CD14-positive monocyte (primary cell): ENCODE measurements around the gene SPRED2. TPM values are rescaled to one million over a fixed set of nuclear protein-coding genes. Genes with fewer than 3 reads are reported as not detected.

Experiments used
- DNase-seq, 3 donors: peaks; one replicate each; pipeline ENCODE4 v3.0.0-alpha.2; 2011 to 2022
- H2AFZ ChIP-seq: 2 replicates; pipeline ENCODE4 v1.6.0; 2012; ENCODE audit warnings: mild to moderate bottlenecking, low read depth, low read length, inconsistent platforms; ENCODE audit not compliant: insufficient read depth, poor library complexity, severe bottlenecking
- H3K27ac ChIP-seq, 2 donors: 1 replicate in 1 of 2; 2 replicates in 1 of 2; pipeline ENCODE4 v1.5.1; 2012 to 2013; ENCODE audit warnings: low read length in 2 of 2, control low read depth in 1 of 2, inconsistent platforms in 1 of 2, low read depth in 1 of 2, mild to moderate bottlenecking in 1 of 2
- H3K27me3 ChIP-seq, 2 donors: one replicate each; pipeline versions ENCODE4 v1.6.0 to v1.6.1; 2011 to 2013; ENCODE audit warnings: low read length in 2 of 2; ENCODE audit not compliant: control insufficient read depth in 2 of 2, insufficient read depth in 2 of 2
- H3K36me3 ChIP-seq, 2 donors: replicated peaks in 1 of 2; 1 replicate in 1 of 2; 2 replicates in 1 of 2; pipeline versions ENCODE4 v1.5.1 to v1.6.1; 2012 to 2013; ENCODE audit warnings: low read length in 2 of 2, control low read depth in 1 of 2, inconsistent platforms in 1 of 2, mild to moderate bottlenecking in 1 of 2; ENCODE audit not compliant: insufficient read depth in 2 of 2, control insufficient read depth in 1 of 2
- H3K4me1 ChIP-seq, 2 donors: 1 replicate in 1 of 2; 2 replicates in 1 of 2; pipeline versions ENCODE4 v1.5.1 to v1.6.1; 2012 to 2013; ENCODE audit warnings: low read length in 2 of 2, control low read depth in 1 of 2, inconsistent platforms in 1 of 2, mild to moderate bottlenecking in 1 of 2, moderate library complexity in 1 of 2; ENCODE audit not compliant: insufficient read depth in 2 of 2, control insufficient read depth in 1 of 2
- H3K4me2 ChIP-seq: replicated peaks from 2 replicates; pipeline ENCODE3; 2012; ENCODE audit warnings: low read length, moderate library complexity, mild to moderate bottlenecking; ENCODE audit not compliant: poor library complexity, severe bottlenecking; ENCODE audit errors: extremely low read depth
- H3K4me3 ChIP-seq, 3 experiments: fragments of 200-600 bp in 1 of 3; sonication (generic) in 1 of 3; replicated peaks in 1 of 3; 1 replicate in 2 of 3; 2 replicates in 1 of 3; pipeline ENCODE4 v1.5.1; 2011 to 2013; ENCODE audit warnings: low read length in 3 of 3, mild to moderate bottlenecking in 3 of 3, control low read depth in 2 of 3, low read depth in 2 of 3, inconsistent platforms in 1 of 3, moderate library complexity in 1 of 3
- H3K79me2 ChIP-seq: 2 replicates; pipeline ENCODE4 v1.6.0; 2012; ENCODE audit warnings: mild to moderate bottlenecking, control low read depth, inconsistent platforms, low read length, moderate library complexity; ENCODE audit not compliant: insufficient read depth
- H3K9ac ChIP-seq: 2 replicates; pipeline ENCODE4 v1.6.0; 2017; ENCODE audit warnings: low read length, mild to moderate bottlenecking; ENCODE audit not compliant: insufficient read depth, poor library complexity, severe bottlenecking
- H3K9me3 ChIP-seq, 2 donors: replicated peaks in 1 of 2; 1 replicate in 1 of 2; 2 replicates in 1 of 2; pipeline versions ENCODE4 v1.5.1 to v1.6.1; 2012 to 2013; ENCODE audit warnings: low read length in 2 of 2, control low read depth in 1 of 2; ENCODE audit not compliant: control insufficient read depth in 1 of 2, insufficient read depth in 1 of 2
- H4K20me1 ChIP-seq: 2 replicates; pipeline ENCODE4 v1.6.0; 2012; ENCODE audit warnings: mild to moderate bottlenecking, low read length, control low read depth, moderate library complexity; ENCODE audit not compliant: insufficient read depth
- H3K27ac Mint-ChIP-seq, 7 donors: one replicate each; pipeline ENCODE4 v1.8.0; 2020; ENCODE audit warnings: mild to moderate bottlenecking in 7 of 7, mixed read lengths in 7 of 7, moderate library complexity in 6 of 7, inconsistent platforms in 2 of 7
- H3K27me3 Mint-ChIP-seq, 3 donors: one replicate each; pipeline ENCODE4 v1.8.0; 2021 to 2022; ENCODE audit warnings: low read depth in 3 of 3, mild to moderate bottlenecking in 3 of 3, mixed read lengths in 3 of 3, moderate library complexity in 3 of 3, inconsistent platforms in 1 of 3
- H3K36me3 Mint-ChIP-seq, 2 donors: one replicate each; pipeline ENCODE4 v1.8.0; 2020; ENCODE audit warnings: mixed read lengths in 2 of 2, inconsistent platforms in 1 of 2, mild to moderate bottlenecking in 1 of 2
- H3K4me1 Mint-ChIP-seq: one replicate; pipeline ENCODE4 v1.8.0; 2020; ENCODE audit warnings: mild to moderate bottlenecking, mixed read lengths
- H3K4me3 Mint-ChIP-seq, 2 donors: one replicate each; pipeline ENCODE4 v1.8.0; 2020; ENCODE audit warnings: mild to moderate bottlenecking in 2 of 2, mixed read lengths in 2 of 2, moderate library complexity in 1 of 2
- H3K9me3 Mint-ChIP-seq, 7 donors: one replicate each; pipeline ENCODE4 v1.8.0; 2020 to 2022; ENCODE audit warnings: mixed read lengths in 7 of 7, mild to moderate bottlenecking in 6 of 7, moderate library complexity in 6 of 7, inconsistent platforms in 2 of 7
- WGBS: methylation state at CpG from one replicate; pipeline ENCODE4 v1.1.5; 2013; ENCODE audit warnings: missing lambda C conversion rate; ENCODE audit not compliant: insufficient coverage; 5-methylcytosine and 5-hydroxymethylcytosine counted together
- intact Hi-C, 2 donors: fragments of 100-400 bp; cut with micrococcal nuclease; formaldehyde crosslinking; loops; one replicate each; pipeline versions ENCODE4 v1.15.0 to v1.15.1; 2023
- polyA plus RNA-seq, 3 donors: library from polyadenylated mRNA; depleted of rRNA in 1 of 3; unstranded in 2 of 3; stranded (reverse) in 1 of 3; fragments of 300-500 nt in 2 of 3; fragments of >200 nt in 1 of 3; fragmentation: Illumina TruSeq in 2 of 3; gene quantifications; 1 replicate in 2 of 3; 2 replicates in 1 of 3; pipeline ENCODE4 v1.2.3, GENCODE V29; 2012 to 2021
- TF ChIP-seq, protein P1 (sequence below): fragments of 200-600 bp; IDR thresholded peaks from one replicate; pipeline ENCODE4 v1.8.0; 2022; ENCODE audit warnings: antibody characterized with exemption, mild to moderate bottlenecking

SPRED2 gene
- polyA plus RNA-seq, 3 donors: 0.20 to 2.0 (median 0.33) TPM

DNA sequence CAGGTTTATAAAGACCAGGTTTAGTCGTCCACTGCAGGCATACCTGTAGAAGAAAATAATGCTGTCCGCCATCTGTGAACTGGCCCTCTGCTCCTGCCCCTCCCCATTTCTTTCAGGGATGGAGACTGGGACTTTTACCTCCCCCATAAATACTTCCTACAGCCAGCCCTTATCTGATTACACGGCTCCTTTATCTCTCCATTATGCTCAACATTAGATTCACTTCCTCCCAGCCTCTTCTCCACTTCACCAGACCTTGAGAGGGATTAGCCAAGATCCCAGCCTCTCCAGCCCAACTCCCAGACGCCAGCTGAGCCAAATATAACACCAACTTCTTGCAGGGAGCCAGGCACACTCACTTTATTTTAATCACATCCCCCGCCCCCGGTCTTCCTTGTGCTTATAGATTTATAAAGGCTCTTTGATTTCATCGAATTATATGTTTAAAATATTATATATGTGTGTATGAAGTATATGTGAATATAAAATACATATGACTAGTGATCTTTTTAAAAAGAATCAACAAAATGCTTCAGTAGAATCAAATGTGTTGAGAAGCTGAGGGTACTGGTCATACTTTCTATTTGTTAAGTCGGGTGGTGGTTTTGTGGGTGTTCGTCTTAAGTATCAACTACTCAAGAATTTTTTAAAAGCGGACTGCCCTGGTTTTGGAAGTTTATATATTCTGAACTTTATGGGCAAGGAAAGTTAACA, 81.0 kb downstream of the SPRED2 start:
- peak overlapping the region in 1 of 7 donors; percentile 38 for H3K27ac Mint-ChIP-seq
- H3K27me3 Mint-ChIP-seq: peaks cover 0 to 2% (median 0%) of the 10 kb centered on the region in 3 donors
- Histone ChIP-seq H4K20me1 (no peaks in the 10 kb centered on the region), H3K9ac (no peak overlapping the region), H3K4me2 (no peak overlapping the region), H3K27me3 (no peaks in the 10 kb centered on the region), H3K9me3 (no peaks in the 10 kb centered on the region), H3K36me3 (no peaks in the 10 kb centered on the region), H3K4me1 (peaks cover 0 to 5% of the 10 kb centered on the region in 2 donors), H3K27ac (no peak overlapping the region), H2AFZ (no peak overlapping the region), H3K79me2 (no peaks in the 10 kb centered on the region), H3K4me3 (no peak overlapping the region)
- peaks cover 0 to 5% (median 0%) of the 10 kb centered on the region in 7 donors for H3K9me3 Mint-ChIP-seq
- DNase-seq: no peak
- H3K4me1 Mint-ChIP-seq: peaks cover 12% of the 10 kb centered on the region
- TF ChIP-seq, protein P1, sequence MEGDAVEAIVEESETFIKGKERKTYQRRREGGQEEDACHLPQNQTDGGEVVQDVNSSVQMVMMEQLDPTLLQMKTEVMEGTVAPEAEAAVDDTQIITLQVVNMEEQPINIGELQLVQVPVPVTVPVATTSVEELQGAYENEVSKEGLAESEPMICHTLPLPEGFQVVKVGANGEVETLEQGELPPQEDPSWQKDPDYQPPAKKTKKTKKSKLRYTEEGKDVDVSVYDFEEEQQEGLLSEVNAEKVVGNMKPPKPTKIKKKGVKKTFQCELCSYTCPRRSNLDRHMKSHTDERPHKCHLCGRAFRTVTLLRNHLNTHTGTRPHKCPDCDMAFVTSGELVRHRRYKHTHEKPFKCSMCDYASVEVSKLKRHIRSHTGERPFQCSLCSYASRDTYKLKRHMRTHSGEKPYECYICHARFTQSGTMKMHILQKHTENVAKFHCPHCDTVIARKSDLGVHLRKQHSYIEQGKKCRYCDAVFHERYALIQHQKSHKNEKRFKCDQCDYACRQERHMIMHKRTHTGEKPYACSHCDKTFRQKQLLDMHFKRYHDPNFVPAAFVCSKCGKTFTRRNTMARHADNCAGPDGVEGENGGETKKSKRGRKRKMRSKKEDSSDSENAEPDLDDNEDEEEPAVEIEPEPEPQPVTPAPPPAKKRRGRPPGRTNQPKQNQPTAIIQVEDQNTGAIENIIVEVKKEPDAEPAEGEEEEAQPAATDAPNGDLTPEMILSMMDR: no peak
- intact Hi-C loops: no loop called here
- WGBS: 8% methylated on average over 1 of the region's 10 CpGs
- H3K4me3 Mint-ChIP-seq: no peak overlapping the region
- H3K36me3 Mint-ChIP-seq: no peaks in the 10 kb centered on the region

DNA sequence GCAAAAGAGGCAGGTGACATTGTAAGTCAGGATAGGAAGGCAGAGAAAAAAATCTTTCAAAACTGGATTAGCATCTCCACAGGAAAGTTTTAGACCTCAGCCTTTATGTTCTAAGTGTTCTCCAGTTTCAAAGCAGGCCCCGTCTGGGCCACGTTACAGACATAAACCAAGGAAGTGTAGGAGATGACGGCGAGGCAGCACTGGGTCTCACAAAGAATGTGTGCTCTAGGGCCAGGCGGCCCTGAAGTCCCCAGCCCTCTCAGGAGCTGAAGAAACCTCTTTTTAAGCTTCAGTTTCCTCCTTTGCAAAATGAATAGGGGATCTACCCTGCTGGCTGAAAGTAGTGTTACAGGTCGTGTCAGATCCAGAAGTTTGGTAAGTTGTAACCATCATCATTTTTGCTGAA, 81.7 kb downstream of the SPRED2 start:
- Histone ChIP-seq H3K4me2 (no peak overlapping the region), H3K36me3 (no peaks in the 10 kb centered on the region), H3K4me3 (no peak overlapping the region), H3K9me3 (no peaks in the 10 kb centered on the region), H3K27me3 (no peaks in the 10 kb centered on the region), H3K9ac (no peak overlapping the region), H2AFZ (no peak overlapping the region), H3K79me2 (no peaks in the 10 kb centered on the region), H3K27ac (no peak overlapping the region), H4K20me1 (no peaks in the 10 kb centered on the region), H3K4me1 (peaks cover 0 to 5% of the 10 kb centered on the region in 2 donors)
- peaks cover 0 to 5% (median 0%) of the 10 kb centered on the region in 7 donors for H3K9me3 Mint-ChIP-seq
- peak overlapping the region in 1 of 7 donors; percentile 68 for H3K27ac Mint-ChIP-seq
- peaks cover 0 to 2% (median 0%) of the 10 kb centered on the region in 3 donors for H3K27me3 Mint-ChIP-seq
- no peaks in the 10 kb centered on the region for H3K36me3 Mint-ChIP-seq
- TF ChIP-seq, protein P1: peak; percentile 29
- H3K4me1 Mint-ChIP-seq: peaks cover 12% of the 10 kb centered on the region
- WGBS: 100% methylated on average over 3 of the region's 6 CpGs
- DNase-seq: no peak
- no peak overlapping the region for H3K4me3 Mint-ChIP-seq
- intact Hi-C loops: no loop called here
